IgD-negative memory B cell (primary cell): Measurements from ENCODE around the gene LPCAT3. TPM values are rescaled to one million over a fixed set of nuclear protein-coding genes. Genes with fewer than 3 reads are reported as not detected.

Experiments
- H3K27ac Mint-ChIP-seq, 3 donors: one replicate each; pipeline ENCODE4 v1.8.0; 2020 to 2022; ENCODE audit warnings: mild to moderate bottlenecking in 3 of 3, mixed read lengths in 3 of 3, moderate library complexity in 1 of 3
- H3K27me3 Mint-ChIP-seq: one replicate; pipeline ENCODE4 v1.8.0; 2021; ENCODE audit warnings: mixed read lengths
- H3K36me3 Mint-ChIP-seq: one replicate; pipeline ENCODE4 v1.8.0; 2020; ENCODE audit warnings: mild to moderate bottlenecking, mixed read lengths
- H3K4me1 Mint-ChIP-seq, 3 donors: one replicate each; pipeline ENCODE4 v1.8.0; 2020 to 2022; ENCODE audit warnings: mixed read lengths in 3 of 3, mild to moderate bottlenecking in 1 of 3
- H3K4me3 Mint-ChIP-seq, 4 donors: one replicate each; pipeline ENCODE4 v1.8.0; 2020 to 2022; ENCODE audit warnings: mild to moderate bottlenecking in 4 of 4, mixed read lengths in 4 of 4, moderate library complexity in 3 of 4
- H3K9me3 Mint-ChIP-seq, 3 donors: one replicate each; pipeline ENCODE4 v1.8.0; 2020 to 2021; ENCODE audit warnings: mixed read lengths in 3 of 3, mild to moderate bottlenecking in 1 of 3
- polyA plus RNA-seq: library from polyadenylated mRNA; unstranded; fragments of 300-500 nt; fragmentation: Illumina TruSeq; gene quantifications from one replicate; pipeline ENCODE4 v1.2.3, GENCODE V29; 2021

The LPCAT3 gene
- polyA plus RNA-seq, 1 donor from 2014 or later: 11.6 TPM

DNA sequence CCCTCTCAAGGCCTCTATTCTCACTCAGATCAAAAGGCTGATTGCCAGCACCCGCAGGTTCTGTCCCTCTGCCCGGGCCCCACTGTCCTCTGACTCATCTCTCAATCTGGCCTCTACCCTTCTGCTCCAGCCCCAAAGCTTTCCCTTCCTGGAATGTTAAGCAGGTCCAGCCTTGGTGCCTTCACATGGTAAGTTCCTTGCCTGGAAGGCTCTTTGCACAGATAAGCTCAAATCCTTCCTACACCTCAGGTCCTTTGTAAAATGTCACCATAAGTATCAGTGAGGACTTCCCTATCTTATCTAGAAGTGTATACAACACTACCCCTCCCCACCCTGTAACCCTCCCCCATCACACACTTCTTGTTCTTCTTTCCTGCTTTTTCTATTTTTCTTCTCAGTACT, 22.2 kb downstream of the LPCAT3 start:
- peaks cover 0 to 5% (median 0%) of the 10 kb centered on the region in 3 donors for H3K4me1 Mint-ChIP-seq
- no peaks in the 10 kb centered on the region for H3K9me3 Mint-ChIP-seq
- no peak overlapping the region for H3K27ac Mint-ChIP-seq
- H3K36me3 Mint-ChIP-seq: peaks cover 2% of the 10 kb centered on the region
- H3K27me3 Mint-ChIP-seq: no peaks in the 10 kb centered on the region
- H3K4me3 Mint-ChIP-seq: no peak overlapping the region

DNA sequence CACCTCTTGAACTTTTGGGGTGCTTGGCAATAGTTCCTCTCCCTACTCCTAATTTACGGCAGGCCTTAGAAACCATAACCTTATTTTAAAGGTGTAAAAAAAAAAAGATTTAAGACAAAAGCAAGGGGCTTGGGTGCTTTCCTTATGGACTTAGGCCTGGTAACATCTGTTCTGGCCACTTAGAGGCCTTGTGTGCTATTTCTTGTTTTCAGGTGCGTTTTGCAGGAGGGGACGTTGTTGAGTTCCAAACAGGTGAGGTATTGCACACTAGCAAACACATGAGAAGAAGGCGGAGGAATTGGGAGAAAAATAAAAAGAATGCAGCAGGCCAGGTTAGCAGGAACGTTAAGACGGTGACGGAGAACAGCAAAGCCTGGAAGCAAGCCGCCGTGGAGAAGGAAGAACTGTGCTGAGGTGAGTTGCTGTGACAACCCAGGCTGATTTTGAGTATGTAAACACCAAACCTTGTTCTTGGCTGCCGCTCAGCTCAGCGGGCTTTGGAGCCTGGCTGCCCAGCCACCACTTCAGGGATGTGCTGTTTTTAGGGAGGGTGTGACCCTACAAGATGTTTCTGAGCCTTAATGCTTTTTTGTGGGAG, 30.2 kb downstream of the LPCAT3 start:
- Mint-ChIP-seq H3K4me3 (no peak overlapping the region), H3K27me3 (no peaks in the 10 kb centered on the region), H3K36me3 (no peaks in the 10 kb centered on the region), H3K9me3 (no peaks in the 10 kb centered on the region), H3K4me1 (peaks cover 0 to 1% (median 0%) of the 10 kb centered on the region in 3 donors), H3K27ac (peak overlapping the region in 1 of 3 donors; percentile 21)

DNA sequence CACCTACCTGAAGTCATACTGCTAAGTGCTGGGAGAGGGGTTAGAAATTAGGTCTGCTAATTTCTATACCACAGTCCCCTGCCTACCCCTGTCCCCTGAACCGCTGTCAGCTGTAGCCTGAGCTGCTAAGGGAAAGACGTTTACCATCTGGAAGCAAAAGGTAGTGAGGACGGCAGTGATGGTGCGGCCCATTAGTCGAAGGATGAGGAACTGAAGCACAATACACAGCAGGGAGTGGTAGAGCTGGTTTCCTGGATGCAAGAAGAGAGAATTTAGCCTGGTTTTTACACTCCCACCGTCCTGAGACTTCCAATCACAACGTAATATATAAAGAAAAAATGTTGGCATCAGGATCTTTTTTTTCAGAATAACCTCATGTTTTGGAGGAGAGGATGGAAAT, 35.7 kb downstream of the LPCAT3 start:
- no peaks in the 10 kb centered on the region for H3K9me3 Mint-ChIP-seq
- no peaks in the 10 kb centered on the region for H3K36me3 Mint-ChIP-seq
- no peaks in the 10 kb centered on the region for H3K27me3 Mint-ChIP-seq
- no peak overlapping the region for H3K27ac Mint-ChIP-seq
- H3K4me1 Mint-ChIP-seq: peaks cover 0 to 1% (median 0%) of the 10 kb centered on the region in 3 donors
- H3K4me3 Mint-ChIP-seq: no peak overlapping the region

DNA sequence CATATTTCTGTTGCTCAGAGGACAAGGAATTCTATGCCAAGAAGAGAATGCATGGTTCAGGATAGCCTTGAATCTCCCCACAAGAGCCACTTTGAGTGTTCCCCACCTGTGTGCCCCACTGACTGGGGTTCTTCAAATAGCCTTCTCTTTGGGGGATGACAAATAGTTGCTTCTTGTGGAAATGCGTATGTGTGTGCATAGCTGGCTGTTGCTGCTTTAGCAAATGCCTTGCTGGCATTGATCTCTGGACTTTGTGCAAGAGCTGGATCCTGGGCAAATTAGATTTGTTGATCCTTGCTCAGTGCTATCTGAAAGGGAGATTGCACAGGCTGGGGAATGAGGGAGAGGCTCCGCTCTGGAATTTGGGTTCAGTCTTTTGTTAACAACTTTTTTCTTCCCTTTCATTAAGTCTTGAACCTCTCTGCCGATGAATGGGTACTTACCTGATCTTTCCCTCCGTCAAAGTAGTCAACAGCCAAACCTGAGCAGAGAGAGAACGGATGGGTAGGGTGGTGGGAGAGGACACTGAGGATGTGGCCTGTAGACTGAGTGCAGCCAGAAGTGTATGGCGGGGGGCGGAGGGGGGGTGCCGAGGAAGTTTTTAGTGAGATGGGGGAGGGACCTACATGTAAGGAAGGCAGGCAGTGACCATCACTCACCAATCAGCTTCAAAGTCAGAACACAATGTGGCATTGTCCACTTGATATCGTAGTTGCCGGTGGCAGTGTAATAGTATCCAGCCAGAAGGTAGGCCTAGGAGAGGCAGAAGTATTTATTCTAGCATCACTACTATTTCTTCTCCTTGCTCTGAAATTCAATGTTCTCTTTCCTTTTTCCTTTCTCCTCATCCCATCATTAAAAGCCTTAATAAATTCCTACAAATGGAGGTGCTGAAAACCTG, 36.9 kb downstream of the LPCAT3 start:
- Mint-ChIP-seq H3K27ac (peak overlapping the region in 2 of 3 donors; percentile 33 to 46), H3K4me3 (no peak overlapping the region), H3K36me3 (no peaks in the 10 kb centered on the region), H3K27me3 (no peaks in the 10 kb centered on the region), H3K9me3 (no peaks in the 10 kb centered on the region), H3K4me1 (peaks cover 0 to 1% (median 0%) of the 10 kb centered on the region in 3 donors)

DNA sequence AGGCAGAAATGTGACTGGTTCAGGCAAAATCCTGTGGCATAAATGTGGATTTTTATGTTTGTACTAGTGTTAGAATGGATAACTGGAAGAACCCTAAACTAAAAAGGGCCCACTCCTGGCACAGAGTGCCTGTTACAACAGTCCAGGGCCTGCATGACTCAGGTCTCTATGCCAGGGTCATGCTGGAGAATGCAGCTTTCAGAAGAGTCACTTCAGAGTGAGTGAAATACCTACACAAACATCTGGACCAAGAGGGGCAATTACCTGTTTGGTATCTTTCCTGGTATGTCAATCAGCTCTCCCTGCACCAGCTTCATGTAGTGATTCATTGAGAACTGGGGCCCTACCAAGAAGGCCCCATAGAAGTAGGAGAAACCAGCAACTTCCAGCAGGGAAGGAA, 37.5 kb downstream of the LPCAT3 start:
- no peaks in the 10 kb centered on the region for H3K27me3 Mint-ChIP-seq

DNA sequence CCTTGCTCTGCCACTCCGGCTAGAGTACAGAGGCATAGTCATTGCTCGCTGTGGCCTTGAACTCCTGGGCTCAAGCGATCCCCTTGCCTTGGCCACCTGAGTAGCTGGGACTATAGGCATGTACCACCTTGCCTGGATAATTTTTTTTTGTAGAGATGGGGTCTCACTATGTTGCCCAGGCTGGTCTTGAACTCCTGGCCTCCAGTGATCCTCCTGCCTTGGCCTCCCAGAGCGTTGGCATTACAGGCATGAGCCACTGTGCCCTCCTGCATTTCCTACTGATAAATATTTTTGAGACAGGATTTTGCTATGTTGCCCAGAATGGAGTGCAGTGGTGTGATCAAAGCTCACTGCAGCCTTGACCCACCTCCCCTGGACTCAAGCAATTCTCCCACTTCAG, 38.2 kb downstream of the LPCAT3 start:
- Mint-ChIP-seq H3K4me1 (peaks cover 0 to 1% (median 0%) of the 10 kb centered on the region in 3 donors), H3K27me3 (no peaks in the 10 kb centered on the region), H3K27ac (no peak overlapping the region), H3K36me3 (no peaks in the 10 kb centered on the region), H3K4me3 (no peak overlapping the region), H3K9me3 (no peaks in the 10 kb centered on the region)

More for the DNA sequence above, 37.5 kb downstream of the LPCAT3 start:
- Mint-ChIP-seq H3K4me3 (no peak overlapping the region), H3K27ac (peak overlapping the region in 1 of 3 donors; percentile 46), H3K4me1 (peaks cover 0 to 1% (median 0%) of the 10 kb centered on the region in 3 donors), H3K36me3 (no peaks in the 10 kb centered on the region), H3K9me3 (no peaks in the 10 kb centered on the region)

DNA sequence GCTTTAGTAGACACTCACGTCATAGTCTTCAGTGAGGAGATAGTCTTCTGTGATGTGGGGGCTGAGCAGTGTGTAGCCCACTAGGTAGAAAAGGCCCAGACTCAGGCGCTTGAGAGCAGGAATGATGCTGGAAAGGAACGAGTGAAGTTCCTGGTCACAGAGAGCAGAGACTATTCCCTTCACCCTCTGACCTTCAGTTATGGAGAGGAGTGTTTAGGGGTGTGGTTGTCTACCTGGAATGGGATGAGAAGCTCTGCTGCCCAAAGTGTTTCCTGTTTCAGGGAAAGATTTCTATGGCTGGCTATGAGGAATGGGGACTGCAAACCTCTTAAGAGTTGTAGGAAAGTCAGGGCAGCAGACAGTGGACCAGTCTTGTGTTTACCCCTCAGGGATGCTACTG, 38.8 kb downstream of the LPCAT3 start:
- Mint-ChIP-seq H3K27me3 (no peaks in the 10 kb centered on the region), H3K36me3 (no peaks in the 10 kb centered on the region), H3K4me3 (no peak overlapping the region), H3K27ac (no peak overlapping the region), H3K9me3 (no peaks in the 10 kb centered on the region), H3K4me1 (peaks cover 0 to 1% (median 0%) of the 10 kb centered on the region in 3 donors)

DNA sequence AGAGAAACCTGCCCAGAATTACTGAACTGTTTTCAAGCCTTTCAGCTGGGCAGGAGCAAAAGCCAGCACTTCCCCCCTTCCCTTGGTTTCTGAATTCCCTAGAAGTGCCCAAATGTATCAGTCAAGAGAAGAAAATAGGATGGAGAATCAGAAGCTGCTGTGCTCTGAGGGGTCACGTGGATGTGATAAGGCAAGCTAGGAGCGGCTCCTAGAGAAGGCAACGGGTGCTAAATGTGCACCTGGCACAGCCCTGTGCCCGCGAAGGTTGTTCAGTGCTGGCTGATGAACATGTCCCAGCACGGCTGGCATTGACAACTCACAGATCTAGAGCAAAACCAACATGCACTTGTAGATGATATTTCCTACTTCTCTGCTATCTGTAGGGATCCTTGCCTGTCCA, 39.3 kb downstream of the LPCAT3 start:
- Mint-ChIP-seq H3K9me3 (no peaks in the 10 kb centered on the region), H3K27ac (peak overlapping the region in 2 of 3 donors; percentile 21 to 78), H3K4me1 (peaks cover 0 to 1% (median 0%) of the 10 kb centered on the region in 3 donors), H3K27me3 (no peaks in the 10 kb centered on the region), H3K36me3 (no peaks in the 10 kb centered on the region), H3K4me3 (no peak overlapping the region)

DNA sequence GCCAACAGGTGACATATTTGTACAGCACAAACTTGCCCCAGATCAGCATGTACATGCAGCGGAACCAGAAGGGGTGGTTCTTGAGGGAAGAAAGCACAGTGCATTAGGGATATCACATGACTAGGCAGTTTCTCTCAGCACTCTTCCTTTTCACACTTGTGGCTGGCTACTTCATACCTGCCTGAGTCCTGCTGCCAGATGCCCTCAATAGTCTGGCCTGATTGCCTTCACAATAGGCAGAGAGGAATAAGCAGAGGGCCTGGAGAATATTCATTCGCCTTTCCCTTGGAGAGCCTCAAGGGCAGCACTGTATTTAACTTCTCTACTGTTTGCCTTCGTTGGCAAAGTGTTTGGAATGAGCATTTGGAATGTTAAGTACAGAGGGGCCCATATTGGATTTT, 39.7 kb downstream of the LPCAT3 start:
- no peak overlapping the region for H3K4me3 Mint-ChIP-seq
- H3K9me3 Mint-ChIP-seq: no peaks in the 10 kb centered on the region
- peak overlapping the region in 2 of 3 donors; percentile 21 to 78 for H3K27ac Mint-ChIP-seq
- peaks cover 0 to 3% (median 3%) of the 10 kb centered on the region in 3 donors for H3K4me1 Mint-ChIP-seq
- H3K36me3 Mint-ChIP-seq: no peaks in the 10 kb centered on the region
- H3K27me3 Mint-ChIP-seq: no peaks in the 10 kb centered on the region

DNA sequence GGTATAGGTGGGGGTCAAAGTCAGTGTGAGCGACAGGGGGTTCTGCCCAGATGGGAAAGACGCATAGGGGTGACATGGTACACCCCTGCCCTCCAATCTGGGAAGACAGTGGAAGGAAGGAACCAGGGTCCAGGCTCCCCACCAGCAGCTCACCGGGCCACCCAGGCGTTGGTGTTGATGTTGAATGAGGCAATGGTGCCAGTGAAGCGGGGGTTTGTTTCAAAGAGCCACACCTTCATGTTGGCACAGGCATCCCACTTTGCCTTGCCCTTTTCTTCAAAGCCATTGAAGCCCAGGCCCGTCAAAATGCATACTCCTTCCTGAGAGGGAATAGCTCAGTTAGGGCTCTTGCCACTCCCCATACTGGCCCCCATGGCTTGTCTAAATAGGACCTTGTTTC, 40.1 kb downstream of the LPCAT3 start:
- peaks cover 0 to 3% (median 3%) of the 10 kb centered on the region in 3 donors for H3K4me1 Mint-ChIP-seq
- no peak overlapping the region for H3K4me3 Mint-ChIP-seq
- H3K27ac Mint-ChIP-seq: peak overlapping the region in 1 of 3 donors; percentile 78
- no peaks in the 10 kb centered on the region for H3K36me3 Mint-ChIP-seq
- no peaks in the 10 kb centered on the region for H3K9me3 Mint-ChIP-seq
- H3K27me3 Mint-ChIP-seq: no peaks in the 10 kb centered on the region

DNA sequence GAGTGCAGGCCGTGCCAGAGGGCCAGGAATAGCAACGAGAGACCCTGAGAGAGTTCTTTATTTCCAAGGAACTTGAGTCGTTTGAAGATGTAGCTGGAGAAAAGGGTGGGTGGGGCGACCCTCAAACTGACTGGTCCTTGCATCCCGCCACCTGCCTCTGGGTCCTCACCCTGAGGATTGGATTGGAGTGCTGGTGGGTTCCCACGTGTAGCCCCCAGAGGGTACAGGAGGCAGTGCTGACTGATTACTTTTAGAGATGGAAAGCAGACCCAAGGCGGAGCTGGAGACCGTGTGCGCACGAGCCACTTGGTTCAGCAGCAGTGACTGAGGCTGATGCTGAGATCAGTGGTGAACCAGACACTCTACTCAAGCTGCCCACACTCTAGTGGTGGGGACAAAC, 40.6 kb downstream of the LPCAT3 start:
- Mint-ChIP-seq H3K36me3 (no peaks in the 10 kb centered on the region), H3K4me3 (no peak overlapping the region), H3K9me3 (no peaks in the 10 kb centered on the region), H3K27me3 (no peaks in the 10 kb centered on the region), H3K4me1 (peaks cover 0 to 4% (median 3%) of the 10 kb centered on the region in 3 donors), H3K27ac (peak overlapping the region in 1 of 3 donors; percentile 56)

DNA sequence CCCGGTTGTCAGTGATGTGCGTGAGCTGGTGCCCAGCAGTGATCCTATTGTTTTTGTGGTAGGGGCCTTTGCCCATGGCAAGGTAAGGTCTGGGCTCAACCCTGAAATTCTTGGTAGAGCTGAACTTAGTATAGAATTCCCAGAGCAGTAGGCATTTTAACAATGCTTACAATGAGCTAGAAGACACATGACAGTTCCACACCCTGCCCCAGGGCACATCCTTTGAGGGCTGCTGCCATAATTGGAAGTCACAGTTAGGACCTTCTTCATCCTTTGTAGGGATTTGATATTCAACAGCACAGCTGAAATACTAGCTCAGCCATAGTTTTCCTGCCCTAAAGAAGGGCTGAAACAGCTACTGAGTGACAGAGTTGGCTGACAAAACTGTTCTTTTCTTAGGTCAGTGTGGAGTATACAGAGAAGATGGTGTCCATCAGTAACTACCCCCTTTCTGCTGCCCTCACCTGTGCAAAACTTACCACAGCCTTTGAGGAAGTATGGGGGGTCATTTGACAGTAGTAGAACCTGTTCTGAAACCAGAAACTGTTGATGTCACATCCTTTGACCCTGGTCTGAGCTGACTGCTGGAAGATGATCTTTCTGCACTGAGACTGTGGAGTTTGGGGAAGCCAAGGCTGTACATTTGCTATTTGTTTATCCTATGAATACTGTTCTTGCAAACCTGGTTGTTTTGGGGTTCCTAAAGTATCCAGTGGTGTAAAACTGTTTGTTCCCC, 42.8 kb downstream of the LPCAT3 start:
- Mint-ChIP-seq H3K36me3 (peaks cover 3% of the 10 kb centered on the region), H3K27ac (no peak overlapping the region), H3K27me3 (no peaks in the 10 kb centered on the region), H3K4me1 (peaks cover 14 to 19% (median 16%) of the 10 kb centered on the region in 3 donors), H3K9me3 (no peaks in the 10 kb centered on the region), H3K4me3 (peak overlapping the region in 1 of 4 donors; percentile 14)

DNA sequence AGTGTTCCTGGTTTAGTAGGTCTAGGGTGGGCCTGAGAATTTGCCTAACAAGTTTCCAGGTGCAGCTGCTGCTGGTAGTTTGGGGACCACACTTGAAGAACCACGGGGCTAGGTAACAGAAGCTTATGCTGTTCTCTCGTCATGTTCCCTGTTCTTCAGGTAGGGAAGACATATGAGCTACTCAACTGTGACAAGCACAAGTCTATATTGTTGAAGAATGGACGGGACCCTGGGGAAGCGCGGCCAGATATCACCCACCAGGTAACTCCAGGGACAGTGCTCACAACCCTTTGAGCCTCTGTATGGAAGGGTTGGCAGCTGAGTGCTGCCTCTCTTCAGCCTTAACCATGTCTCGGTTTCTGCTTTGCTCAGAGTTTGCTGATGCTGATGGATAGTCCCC, 44.1 kb downstream of the LPCAT3 start:
- Mint-ChIP-seq H3K36me3 (peaks cover 3% of the 10 kb centered on the region), H3K27ac (peak overlapping the region in 1 of 3 donors; percentile 73), H3K9me3 (no peaks in the 10 kb centered on the region), H3K27me3 (no peaks in the 10 kb centered on the region), H3K4me3 (peak overlapping the region in 1 of 4 donors; percentile 94), H3K4me1 (peaks cover 17 to 23% (median 18%) of the 10 kb centered on the region in 3 donors)

DNA sequence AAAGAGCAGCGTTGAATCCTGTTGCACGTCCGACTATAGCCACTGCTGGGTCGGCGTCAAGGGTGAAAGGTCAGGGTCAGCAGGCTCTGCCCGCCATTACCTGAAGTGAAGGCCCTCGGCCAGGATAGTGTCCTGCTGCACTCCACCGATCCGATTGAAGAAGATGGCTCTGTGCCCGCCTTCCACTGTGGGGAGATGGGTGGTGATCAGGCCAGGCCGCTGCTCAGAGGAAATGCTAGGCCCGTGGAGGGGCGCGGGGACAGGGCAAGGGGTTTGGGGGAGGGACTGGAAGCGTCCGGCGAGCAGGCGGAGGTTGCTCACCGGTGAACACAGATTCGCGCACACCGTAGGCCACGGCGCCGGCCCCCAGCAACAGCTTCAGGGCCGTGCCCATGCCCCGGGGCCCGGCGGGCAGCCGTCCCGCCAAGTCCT, 48.2 kb downstream of the LPCAT3 start:
- Mint-ChIP-seq H3K4me3 (peak overlapping the region; percentile 94 to 100 (median 100)), H3K27me3 (no peaks in the 10 kb centered on the region), H3K36me3 (peaks cover 3% of the 10 kb centered on the region), H3K27ac (peak overlapping the region; percentile 90 to 99 (median 99)), H3K4me1 (peaks cover 26 to 29% (median 28%) of the 10 kb centered on the region in 3 donors), H3K9me3 (no peaks in the 10 kb centered on the region)

DNA sequence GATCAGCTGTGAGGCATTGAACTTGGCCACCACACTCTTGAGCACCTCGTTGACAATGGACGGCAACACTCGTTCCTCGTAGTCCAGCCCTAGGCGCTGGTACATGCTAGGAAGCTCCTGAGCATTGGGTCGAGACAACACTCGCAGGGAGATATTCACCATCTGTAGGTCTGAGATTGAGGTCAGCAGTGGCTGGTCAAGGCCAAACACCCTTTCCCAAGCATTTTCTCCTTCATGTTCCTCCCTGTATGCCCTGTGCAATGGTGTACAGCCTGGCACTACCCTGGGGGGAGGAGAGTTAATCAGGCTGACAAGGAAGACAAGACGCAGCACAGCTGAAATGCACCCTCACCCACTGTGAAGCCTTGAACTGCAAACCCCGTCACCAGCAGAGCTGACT, 49.9 kb downstream of the LPCAT3 start:
- Mint-ChIP-seq H3K36me3 (peaks cover 3% of the 10 kb centered on the region), H3K4me3 (peak overlapping the region; percentile 39 to 100 (median 97)), H3K9me3 (no peaks in the 10 kb centered on the region), H3K27me3 (no peaks in the 10 kb centered on the region), H3K4me1 (peaks cover 32 to 38% (median 35%) of the 10 kb centered on the region in 3 donors), H3K27ac (peak overlapping the region in 1 of 3 donors; percentile 73)
